Uterus (tissue), 4 donors: ENCODE measurements around the gene FBXW8. TPM values are rescaled to one million over a fixed set of nuclear protein-coding genes. Genes with fewer than 3 reads are reported as not detected.
A peak's percentile ranks its signal among the peaks of the same experiment; 100 is the strongest.

Experiments
- DNase-seq, 2 donors: peaks; one replicate each; pipeline ENCODE4 v3.0.0-alpha.2; 2019 to 2020
- H3K27ac ChIP-seq, 2 donors: fragments of 200-600 bp; sonication (generic); 1 replicate in 1 of 2; 2 replicates in 1 of 2; pipeline ENCODE4 v1.5.1; 2016 to 2018
- H3K27me3 ChIP-seq, 2 donors: fragments of 200-600 bp; sonication (generic); one replicate each; pipeline ENCODE4 v1.5.1; 2018 to 2019; ENCODE audit warnings: control low read depth in 1 of 2
- H3K36me3 ChIP-seq, 2 donors: fragments of 200-600 bp; sonication (generic); one replicate each; pipeline ENCODE4 v1.5.1; 2019; ENCODE audit warnings: control low read depth in 1 of 2
- H3K4me1 ChIP-seq, 2 donors: fragments of 200-600 bp; sonication (generic); one replicate each; pipeline ENCODE4 v1.5.1; 2018 to 2019; ENCODE audit warnings: control low read depth in 1 of 2
- H3K4me3 ChIP-seq, 2 donors: fragments of 200-600 bp; sonication (generic); 1 replicate in 1 of 2; 2 replicates in 1 of 2; pipeline ENCODE4 v1.5.1; 2018 to 2019; ENCODE audit warnings: mild to moderate bottlenecking in 1 of 2
- H3K9me3 ChIP-seq, 2 donors: fragments of 200-600 bp; sonication (generic); one replicate each; pipeline ENCODE4 v1.5.1; 2019; ENCODE audit warnings: control low read depth in 1 of 2
- POLR2A ChIP-seq, 2 donors: fragments of 450-650 bp; IDR thresholded peaks; one replicate each; pipeline ENCODE4 v1.6.1; 2016; ENCODE audit warnings: antibody characterized with exemption in 2 of 2, mild to moderate bottlenecking in 1 of 2, moderate library complexity in 1 of 2
- intact Hi-C: fragments of 100-400 bp; cut with DNase I; formaldehyde crosslinking; loops from one replicate; pipeline ENCODE4 v1.15.1; 2023; ENCODE audit warnings: low total_unique reads
- total RNA-seq, 4 donors: library from RNA; depleted of rRNA in 3 of 4; stranded (reverse); fragments of >200 nt in 3 of 4; gene quantifications; one replicate each; pipeline versions ENCODE4 v1.1.0 to v1.2.4, GENCODE V29; 2014 to 2023
- TF ChIP-seq, protein P1 (sequence below), 4 experiments: fragments of 200-600 bp in 2 of 4; fragments of 450-650 bp in 2 of 4; sonication (generic) in 2 of 4; IDR thresholded peaks; one replicate each; pipeline ENCODE4 v1.5.1; 2016 to 2019; ENCODE audit warnings: antibody characterized with exemption in 4 of 4, mild to moderate bottlenecking in 2 of 4, moderate library complexity in 1 of 4
- donor health status: DM: yes; HTN: yes; CAD: no.

The FBXW8 gene
- total RNA-seq, 4 donors from 2014 or later, result 5.9 to 28.0 (median 15.3) TPM

DNA sequence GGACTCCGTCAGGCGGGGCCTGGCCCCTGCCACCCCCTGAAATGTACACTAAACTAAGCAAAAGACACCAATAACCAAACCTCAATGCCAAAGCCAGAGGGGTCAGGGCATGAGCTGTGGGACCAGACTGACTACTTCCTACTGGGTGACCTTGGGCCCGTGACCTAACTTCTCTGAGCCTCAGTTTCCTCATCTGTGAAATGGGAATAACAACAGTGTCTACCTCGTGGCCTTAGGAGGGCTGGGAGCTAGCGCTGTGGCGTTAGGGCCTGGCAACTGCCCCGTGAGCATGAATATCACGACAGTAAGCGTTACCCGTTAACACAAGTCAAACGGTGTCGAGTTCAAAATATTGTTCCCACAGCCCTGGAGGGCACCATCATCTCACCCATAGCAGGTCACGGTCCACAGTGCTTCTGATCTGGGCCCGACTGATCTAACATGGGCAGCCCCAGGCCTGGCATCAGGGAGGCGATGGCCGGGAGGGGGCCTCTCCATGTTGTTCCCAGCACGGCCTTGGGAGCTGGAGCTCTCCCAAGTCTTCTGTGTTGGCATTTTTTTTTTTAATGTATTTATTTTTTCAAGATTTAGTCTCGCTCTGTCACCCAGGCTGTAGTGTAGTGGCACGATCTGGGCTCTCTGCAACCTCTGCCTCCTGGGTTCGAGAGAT lies 136.2 kb downstream of the FBXW8 start:
- Histone ChIP-seq H3K9me3 (no peaks in the 10 kb centered on the region), H3K27me3 (no peaks in the 10 kb centered on the region), H3K4me3 (no peak overlapping the region), H3K27ac (no peak overlapping the region), H3K4me1 (peaks cover 0 to 4% of the 10 kb centered on the region in 2 donors), H3K36me3 (no peaks in the 10 kb centered on the region)
- intact Hi-C loops, result no loop called here
- DNase-seq, result no peak
- TF ChIP-seq, protein P1, sequence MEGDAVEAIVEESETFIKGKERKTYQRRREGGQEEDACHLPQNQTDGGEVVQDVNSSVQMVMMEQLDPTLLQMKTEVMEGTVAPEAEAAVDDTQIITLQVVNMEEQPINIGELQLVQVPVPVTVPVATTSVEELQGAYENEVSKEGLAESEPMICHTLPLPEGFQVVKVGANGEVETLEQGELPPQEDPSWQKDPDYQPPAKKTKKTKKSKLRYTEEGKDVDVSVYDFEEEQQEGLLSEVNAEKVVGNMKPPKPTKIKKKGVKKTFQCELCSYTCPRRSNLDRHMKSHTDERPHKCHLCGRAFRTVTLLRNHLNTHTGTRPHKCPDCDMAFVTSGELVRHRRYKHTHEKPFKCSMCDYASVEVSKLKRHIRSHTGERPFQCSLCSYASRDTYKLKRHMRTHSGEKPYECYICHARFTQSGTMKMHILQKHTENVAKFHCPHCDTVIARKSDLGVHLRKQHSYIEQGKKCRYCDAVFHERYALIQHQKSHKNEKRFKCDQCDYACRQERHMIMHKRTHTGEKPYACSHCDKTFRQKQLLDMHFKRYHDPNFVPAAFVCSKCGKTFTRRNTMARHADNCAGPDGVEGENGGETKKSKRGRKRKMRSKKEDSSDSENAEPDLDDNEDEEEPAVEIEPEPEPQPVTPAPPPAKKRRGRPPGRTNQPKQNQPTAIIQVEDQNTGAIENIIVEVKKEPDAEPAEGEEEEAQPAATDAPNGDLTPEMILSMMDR (IDR thresholded peaks at IDR 0.05), result no peak
- no peak for TF ChIP-seq POLR2A (IDR thresholded peaks at IDR 0.05)

DNA sequence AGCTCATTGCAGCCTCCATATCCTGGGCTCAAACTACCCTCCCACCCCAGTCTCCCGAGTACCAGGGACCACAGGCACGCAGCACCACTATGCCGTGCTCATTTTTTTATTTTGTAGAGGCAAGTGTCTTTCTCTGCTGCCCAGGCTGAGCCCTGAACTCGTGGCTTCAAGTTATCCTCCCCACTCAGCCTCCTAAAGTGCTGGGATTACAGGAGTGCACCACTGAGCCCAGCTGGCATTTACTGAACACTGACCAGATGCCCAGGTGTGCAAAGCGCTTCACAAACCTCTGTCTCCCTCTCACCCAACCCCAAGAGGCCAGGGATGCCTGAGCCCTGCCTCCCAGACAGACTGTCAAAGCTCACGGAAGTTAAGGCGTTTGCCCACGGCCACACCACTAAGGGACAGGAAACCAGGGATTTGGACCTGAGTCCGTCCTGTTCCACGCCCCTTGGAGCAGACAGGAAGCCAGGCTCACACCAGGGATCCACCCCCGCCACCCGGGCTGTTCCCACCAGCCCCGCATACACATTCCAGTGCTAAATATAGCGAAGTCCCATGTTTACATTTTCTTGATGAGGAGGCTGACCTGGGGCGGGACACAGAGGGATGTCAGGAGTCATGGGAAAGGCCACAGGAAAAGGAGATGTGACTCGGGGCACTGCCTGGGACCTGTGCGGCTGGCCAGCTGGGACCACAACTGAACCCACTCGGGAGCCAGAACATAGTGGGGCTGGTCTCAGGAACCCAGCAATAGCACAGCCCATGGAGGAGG lies 137.2 kb downstream of the FBXW8 start:
- Histone ChIP-seq H3K4me1 (peaks cover 0 to 4% of the 10 kb centered on the region in 2 donors), H3K36me3 (no peaks in the 10 kb centered on the region)
- DNase-seq, result no peak

GRCh38 chr12:117048585-117048904 lies 137.8 kb downstream of the FBXW8 start:
- Histone ChIP-seq H3K9me3 (no peaks in the 10 kb centered on the region), H3K36me3 (no peaks in the 10 kb centered on the region), H3K27ac (peak overlapping the region in 1 of 2 donors; percentile 10), H3K4me1 (peaks cover 0 to 4% of the 10 kb centered on the region in 2 donors), H3K4me3 (no peak overlapping the region), H3K27me3 (no peaks in the 10 kb centered on the region)
- intact Hi-C loops, result no loop called here
- no peak for DNase-seq
- TF ChIP-seq, protein P1 (IDR thresholded peaks at IDR 0.05), result no peak
- TF ChIP-seq POLR2A (IDR thresholded peaks at IDR 0.05), result no peak

More for the DNA sequence above, 137.2 kb downstream of the FBXW8 start:
- Histone ChIP-seq H3K27ac (peak overlapping the region in 1 of 2 donors; percentile 10), H3K9me3 (no peaks in the 10 kb centered on the region), H3K27me3 (no peaks in the 10 kb centered on the region), H3K4me3 (no peak overlapping the region)
- intact Hi-C loops, result no loop called here
- TF ChIP-seq, protein P1 (IDR thresholded peaks at IDR 0.05), result no peak
- no peak for TF ChIP-seq POLR2A (IDR thresholded peaks at IDR 0.05)

DNA sequence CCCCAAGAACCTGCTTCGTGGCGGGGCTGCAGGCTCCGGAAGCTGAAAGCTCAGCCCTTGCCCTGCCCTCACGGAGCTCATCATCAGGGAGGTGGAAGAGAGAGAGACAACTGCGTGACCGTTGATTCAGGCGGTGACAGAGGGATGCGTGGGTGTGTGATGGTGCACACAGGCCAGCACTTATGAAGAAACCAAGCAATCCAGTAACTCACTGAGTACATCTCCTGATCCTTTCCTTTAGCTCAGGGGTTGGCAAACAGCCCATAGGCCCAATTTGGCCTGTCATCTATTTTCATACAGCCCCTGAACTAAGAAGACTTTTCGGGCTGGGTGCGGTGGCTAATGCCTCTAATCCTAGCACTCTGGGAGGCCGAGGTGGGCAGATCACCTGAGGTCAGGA lies 138.5 kb downstream of the FBXW8 start:
- DNase-seq, result no peak
- no peaks in the 10 kb centered on the region for H3K36me3 ChIP-seq
- no peaks in the 10 kb centered on the region for H3K9me3 ChIP-seq
- no peak overlapping the region for H3K4me3 ChIP-seq
- peaks cover 0 to 4% of the 10 kb centered on the region in 2 donors for H3K4me1 ChIP-seq
- intact Hi-C loops, result no loop called here
- no peaks in the 10 kb centered on the region for H3K27me3 ChIP-seq
- TF ChIP-seq POLR2A (IDR thresholded peaks at IDR 0.05), result no peak
- TF ChIP-seq, protein P1 (IDR thresholded peaks at IDR 0.05), result no peak
- no peak overlapping the region for H3K27ac ChIP-seq

GRCh38 chr12:117050060-117050459 lies 139.3 kb downstream of the FBXW8 start:
- Histone ChIP-seq H3K36me3 (no peaks in the 10 kb centered on the region), H3K4me3 (no peak overlapping the region), H3K27ac (no peak overlapping the region), H3K27me3 (no peaks in the 10 kb centered on the region), H3K9me3 (no peaks in the 10 kb centered on the region), H3K4me1 (peaks cover 0 to 4% of the 10 kb centered on the region in 2 donors)
- no peak for DNase-seq
- no peak for TF ChIP-seq POLR2A (IDR thresholded peaks at IDR 0.05)
- TF ChIP-seq, protein P1 (IDR thresholded peaks at IDR 0.05), result no peak
- intact Hi-C loops, result no loop called here
